ENCODE results near the gene HSFX3.
A peak's percentile ranks its signal among the peaks of the same experiment; 100 is the strongest.
"Not testable (repeated sequence)": the region's sequence is repeated elsewhere in the genome, so short reads cannot be mapped to it uniquely, and the experiment has no call there.

HSFX3 gene

GRCh38 chrX:149516604-149517003 is 33.1 kb downstream of the HSFX3 start:
- CTCF ChIA-PET, result interaction anchor here (0.9 kb wide), 1 partner anchor 11 kb away, joined by 3 read pairs; the partner anchor contains the start of gene IDS
- H3K27me3 Mint-ChIP-seq, result no peaks in the 10 kb centered on the region
- peaks cover 14% of the 10 kb centered on the region for H3K36me3 Mint-ChIP-seq
- no peak overlapping the region for H3K4me3 Mint-ChIP-seq
- peaks cover 85% of the 10 kb centered on the region for H3K4me1 Mint-ChIP-seq
- no peak for DNase-seq
- peaks cover 3% of the 10 kb centered on the region for H3K9me3 Mint-ChIP-seq
- H3K27ac Mint-ChIP-seq, result peak overlapping the region; percentile 51

GRCh38 chrX:149515954-149516602 is 33.6 kb downstream of the HSFX3 start:
- DNase-seq, result no peak
- no peak overlapping the region for H3K27ac Mint-ChIP-seq
- H3K36me3 Mint-ChIP-seq, result peaks cover 14% of the 10 kb centered on the region
- H3K4me1 Mint-ChIP-seq, result peaks cover 80% of the 10 kb centered on the region
- CTCF ChIA-PET, result interaction anchor here (0.9 kb wide), 1 partner anchor 10 kb away, joined by 3 read pairs; the partner anchor contains the start of gene IDS
- no peaks in the 10 kb centered on the region for H3K27me3 Mint-ChIP-seq
- peaks cover 3% of the 10 kb centered on the region for H3K9me3 Mint-ChIP-seq
- H3K4me3 Mint-ChIP-seq, result no peak overlapping the region

- Mint-ChIP-seq H3K27ac (no peak overlapping the region), H3K4me1 (peaks cover 67% of the 10 kb centered on the region), H3K4me3 (no peak overlapping the region), H3K36me3 (peaks cover 11% of the 10 kb centered on the region), H3K9me3 (peaks cover 3% of the 10 kb centered on the region), H3K27me3 (peaks cover 13% of the 10 kb centered on the region)
- DNase-seq, result no peak
- CTCF ChIA-PET, result interaction anchor here (3.2 kb wide), 1 partner anchor 8 kb away, joined by 21 read pairs; no protein-coding TSS in a partner anchor
Observed at GRCh38 chrX:149513825-149514428, 35.8 kb downstream of the HSFX3 start.

GRCh38 chrX:149512225-149512885 is 37.4 kb downstream of the HSFX3 start:
- peak; percentile 65 for DNase-seq
- peaks cover 15% of the 10 kb centered on the region for H3K27me3 Mint-ChIP-seq
- no peak overlapping the region for H3K4me3 Mint-ChIP-seq
- H3K4me1 Mint-ChIP-seq, result peaks cover 52% of the 10 kb centered on the region
- H3K9me3 Mint-ChIP-seq, result peaks cover 2% of the 10 kb centered on the region
- CTCF ChIA-PET, result interaction anchor here (0.9 to 3.2 kb wide), 12 partner anchors 9 to 138 kb away, joined by 3 to 21 read pairs (median 5); partner anchors contain the start of gene EOLA1
- H3K27ac Mint-ChIP-seq, result peak overlapping the region; percentile 62
- peaks cover 6% of the 10 kb centered on the region for H3K36me3 Mint-ChIP-seq

- no peak overlapping the region for H3K4me3 Mint-ChIP-seq
- no peaks in the 10 kb centered on the region for H3K36me3 Mint-ChIP-seq
- CTCF ChIA-PET, result interaction anchor here (1.6 to 3.2 kb wide), 2 partner anchors 11 to 29 kb away, joined by 6 to 21 read pairs; partner anchors contain the start of gene EOLA1
Observed at GRCh38 chrX:149511081-149511480, 38.6 kb downstream of the HSFX3 start.

DNA sequence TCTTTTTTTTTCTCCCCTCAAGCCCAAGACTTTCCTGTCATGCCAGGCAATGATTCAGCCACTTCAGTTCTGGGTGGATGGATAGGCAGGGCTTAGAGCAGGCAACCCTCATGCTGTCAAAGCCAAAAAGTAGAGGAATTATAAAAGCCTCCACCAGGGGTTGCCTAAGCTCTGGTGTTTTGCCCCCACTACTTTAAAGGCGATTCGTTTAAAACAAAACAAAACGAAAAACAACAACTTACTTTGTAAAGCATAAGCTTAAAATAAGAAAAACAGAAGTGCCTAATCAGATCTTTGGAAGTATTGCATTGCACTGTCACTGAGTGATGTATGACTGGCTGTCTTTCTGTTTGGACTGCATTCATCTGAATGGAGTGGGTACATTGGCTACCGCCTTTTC is 39.3 kb downstream of the HSFX3 start:
- Mint-ChIP-seq H3K36me3 (no peaks in the 10 kb centered on the region), H3K9me3 (no peaks in the 10 kb centered on the region), H3K4me1 (peaks cover 40% of the 10 kb centered on the region), H3K27ac (no peak overlapping the region), H3K4me3 (no peak overlapping the region), H3K27me3 (peaks cover 15% of the 10 kb centered on the region)
- CTCF ChIA-PET, result interaction anchor here (0.9 to 1.6 kb wide), 2 partner anchors 14 to 30 kb away, joined by 3 to 6 read pairs; partner anchors contain the start of gene EOLA1
- DNase-seq, result no peak

More at GRCh38 chrX:149511081-149511480, 38.6 kb downstream of the HSFX3 start:
- no peaks in the 10 kb centered on the region for H3K9me3 Mint-ChIP-seq
- H3K4me1 Mint-ChIP-seq, result peaks cover 40% of the 10 kb centered on the region
- no peak overlapping the region for H3K27ac Mint-ChIP-seq
- peaks cover 15% of the 10 kb centered on the region for H3K27me3 Mint-ChIP-seq
- DNase-seq, result no peak

DNA sequence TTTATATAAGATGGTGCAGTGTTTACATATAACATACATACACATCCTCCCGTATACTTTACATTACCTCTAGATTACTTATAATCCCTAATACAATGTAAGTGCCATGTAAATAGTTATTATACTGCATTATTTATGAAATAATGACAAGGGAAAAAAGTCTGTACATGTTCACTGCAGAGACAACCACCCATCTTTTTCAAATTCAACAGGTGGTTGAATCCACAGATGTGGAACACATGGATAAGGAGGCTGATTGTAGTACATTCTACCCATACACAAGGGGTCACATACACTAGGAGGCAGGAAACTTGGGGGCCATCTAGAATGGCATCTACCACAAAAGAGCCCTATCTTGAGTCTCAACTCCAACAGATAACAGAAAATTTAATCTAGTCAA is 41.3 kb downstream of the HSFX3 start:
- peaks cover 34% of the 10 kb centered on the region for H3K4me1 Mint-ChIP-seq
- H3K9me3 Mint-ChIP-seq, result no peaks in the 10 kb centered on the region
- CTCF ChIA-PET, result no interaction called here
- H3K27me3 Mint-ChIP-seq, result peaks cover 15% of the 10 kb centered on the region
- no peak overlapping the region for H3K4me3 Mint-ChIP-seq
- no peak for DNase-seq
- H3K27ac Mint-ChIP-seq, result no peak overlapping the region
- H3K36me3 Mint-ChIP-seq, result no peaks in the 10 kb centered on the region

DNA sequence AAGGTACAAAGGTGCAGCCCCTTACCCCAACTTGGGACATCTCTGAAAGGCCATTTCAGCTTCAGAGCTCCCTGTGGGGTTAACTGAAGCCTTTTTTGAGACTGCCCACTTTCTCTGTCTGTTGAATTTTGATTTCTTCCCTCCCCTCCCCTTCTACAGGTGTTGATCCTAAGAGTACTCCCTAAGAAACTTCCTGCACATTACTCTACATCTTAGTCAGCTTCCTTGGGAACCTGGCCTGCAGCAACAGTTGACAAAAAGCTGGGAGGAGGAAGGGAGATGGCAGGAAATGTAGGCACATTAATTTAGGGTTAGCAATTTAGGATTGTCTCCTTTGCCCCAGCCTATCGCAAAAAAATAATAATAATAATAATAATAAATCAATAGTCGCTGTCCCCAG is 43.4 kb downstream of the HSFX3 start:
- H3K36me3 Mint-ChIP-seq, result peaks cover 7% of the 10 kb centered on the region
- peaks cover 15% of the 10 kb centered on the region for H3K27me3 Mint-ChIP-seq
- CTCF ChIA-PET, result no interaction called here
- H3K4me3 Mint-ChIP-seq, result no peak overlapping the region
- H3K27ac Mint-ChIP-seq, result no peak overlapping the region
- peaks cover 40% of the 10 kb centered on the region for H3K4me1 Mint-ChIP-seq
- no peaks in the 10 kb centered on the region for H3K9me3 Mint-ChIP-seq
- DNase-seq, result no peak

- Mint-ChIP-seq H3K36me3 (peaks cover 7% of the 10 kb centered on the region), H3K27ac (peak overlapping the region; percentile 95), H3K4me3 (peak overlapping the region; percentile 89), H3K9me3 (no peaks in the 10 kb centered on the region), H3K4me1 (peaks cover 46% of the 10 kb centered on the region), H3K27me3 (peaks cover 15% of the 10 kb centered on the region)
- CTCF ChIA-PET, result interaction anchor here (1.0 kb wide), 1 partner anchor 11 kb away, joined by 3 read pairs; no protein-coding TSS in a partner anchor
- no peak for DNase-seq
Observed at GRCh38 chrX:149505671-149506070, 44.1 kb downstream of the HSFX3 start.

GRCh38 chrX:149504915-149505651 is 44.6 kb downstream of the HSFX3 start, which contains the start of gene IDS:
IDS (minus strand) TSS chrX:149505306; CDS start chrX:149505137, 169 bp downstream.
- H3K9me3 Mint-ChIP-seq, result no peaks in the 10 kb centered on the region
- H3K4me1 Mint-ChIP-seq, result peaks cover 48% of the 10 kb centered on the region
- peak; percentile 90 for DNase-seq
- CTCF ChIA-PET, result interaction anchor here (1.0 kb wide), 1 partner anchor 11 kb away, joined by 3 read pairs; no protein-coding TSS in a partner anchor
- peaks cover 11% of the 10 kb centered on the region for H3K27me3 Mint-ChIP-seq
- peak within 1 kb of the TSS; percentile 95 for H3K27ac Mint-ChIP-seq
- peaks cover 12% of the 10 kb centered on the region for H3K36me3 Mint-ChIP-seq
- peak within 1 kb of the TSS; percentile 89 for H3K4me3 Mint-ChIP-seq

GRCh38 chrX:149504226-149504914 is 45.4 kb downstream of the HSFX3 start:
- Mint-ChIP-seq H3K27ac (peak overlapping the region; percentile 95), H3K4me3 (peak overlapping the region; percentile 89), H3K4me1 (peaks cover 53% of the 10 kb centered on the region), H3K9me3 (no peaks in the 10 kb centered on the region), H3K27me3 (peaks cover 6% of the 10 kb centered on the region), H3K36me3 (peaks cover 15% of the 10 kb centered on the region)
- DNase-seq, result peak; percentile 72
- CTCF ChIA-PET, result no interaction called here

GRCh38 chrX:149503446-149503845 is 46.3 kb downstream of the HSFX3 start:
- Mint-ChIP-seq H3K36me3 (peaks cover 15% of the 10 kb centered on the region), H3K27ac (peak overlapping the region; percentile 79), H3K4me3 (peak overlapping the region; percentile 89), H3K4me1 (peaks cover 53% of the 10 kb centered on the region)
- H3K27me3 Mint-ChIP-seq, CTCF ChIA-PET, H3K9me3 Mint-ChIP-seq: not testable (repeated sequence)
- DNase-seq, result peak; percentile 77

- Mint-ChIP-seq H3K36me3 (peaks cover 15% of the 10 kb centered on the region), H3K4me1 (peaks cover 53% of the 10 kb centered on the region), H3K27ac (peak overlapping the region; percentile 73)
- H3K9me3 Mint-ChIP-seq, H3K4me3 Mint-ChIP-seq, CTCF ChIA-PET, H3K27me3 Mint-ChIP-seq: not testable (repeated sequence)
- DNase-seq, result peak; percentile 23
Observed at GRCh38 chrX:149502923-149503322, 46.8 kb downstream of the HSFX3 start.

Measured in activated naive CD4-positive, alpha-beta T cell treated with anti-CD3 and anti-CD28 coated beads, Interleukin-2, amount 10 ng/mL, durations not matched to agents 7 days and 5 days (primary cell).